ENCODE measurements around the gene SLC17A9. TPM values are rescaled to one million over a fixed set of nuclear protein-coding genes. Genes with fewer than 3 reads are reported as not detected.

Gene SLC17A9, protein sequence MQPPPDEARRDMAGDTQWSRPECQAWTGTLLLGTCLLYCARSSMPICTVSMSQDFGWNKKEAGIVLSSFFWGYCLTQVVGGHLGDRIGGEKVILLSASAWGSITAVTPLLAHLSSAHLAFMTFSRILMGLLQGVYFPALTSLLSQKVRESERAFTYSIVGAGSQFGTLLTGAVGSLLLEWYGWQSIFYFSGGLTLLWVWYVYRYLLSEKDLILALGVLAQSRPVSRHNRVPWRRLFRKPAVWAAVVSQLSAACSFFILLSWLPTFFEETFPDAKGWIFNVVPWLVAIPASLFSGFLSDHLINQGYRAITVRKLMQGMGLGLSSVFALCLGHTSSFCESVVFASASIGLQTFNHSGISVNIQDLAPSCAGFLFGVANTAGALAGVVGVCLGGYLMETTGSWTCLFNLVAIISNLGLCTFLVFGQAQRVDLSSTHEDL
- total RNA-seq, result 2.0 TPM

DNA sequence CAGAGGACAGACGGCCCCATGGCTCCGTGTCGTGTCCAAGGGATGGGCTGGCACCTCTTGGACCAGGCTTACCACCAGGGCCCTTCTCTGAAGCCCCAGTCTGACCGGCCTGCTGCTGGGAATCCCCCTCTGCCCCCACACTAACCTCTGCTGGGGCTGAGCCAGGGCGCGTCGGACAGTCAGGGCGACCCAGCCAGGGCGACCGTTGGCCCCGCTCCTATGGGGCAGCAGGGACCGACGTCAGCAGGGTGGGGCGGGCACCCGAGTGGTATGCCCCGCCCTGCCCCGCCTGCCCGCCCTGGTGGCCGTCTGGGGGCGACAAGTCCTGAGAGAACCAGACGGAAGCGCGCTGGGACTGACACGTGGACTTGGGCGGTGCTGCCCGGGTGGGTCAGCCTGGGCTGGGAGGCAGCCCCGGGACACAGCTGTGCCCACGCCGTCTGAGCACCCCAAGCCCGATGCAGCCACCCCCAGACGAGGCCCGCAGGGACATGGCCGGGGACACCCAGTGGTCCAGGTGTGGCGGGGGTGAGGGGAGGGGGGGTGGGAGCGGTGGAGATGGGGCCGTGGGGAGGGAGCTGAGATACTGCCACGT is at the start of gene SLC17A9:
TSS of gene SLC17A9 (plus strand) at position 337 of the 595 bp plus-strand sequence. CDS start at position 459, 122 bp downstream.
- Histone ChIP-seq H3K4me1 (ENCODE audit: insufficient read depth, low read length) (peaks cover 37% of the 10 kb centered on the region), H3K27me3 (ENCODE audit: insufficient read depth, low read length) (no peaks in the 10 kb centered on the region), H3K9me3 (ENCODE audit: low read depth, low read length) (no peaks in the 10 kb centered on the region), H3K4me3 (ENCODE audit: low read length) (peak within 1 kb of the TSS; percentile 19)

DNA sequence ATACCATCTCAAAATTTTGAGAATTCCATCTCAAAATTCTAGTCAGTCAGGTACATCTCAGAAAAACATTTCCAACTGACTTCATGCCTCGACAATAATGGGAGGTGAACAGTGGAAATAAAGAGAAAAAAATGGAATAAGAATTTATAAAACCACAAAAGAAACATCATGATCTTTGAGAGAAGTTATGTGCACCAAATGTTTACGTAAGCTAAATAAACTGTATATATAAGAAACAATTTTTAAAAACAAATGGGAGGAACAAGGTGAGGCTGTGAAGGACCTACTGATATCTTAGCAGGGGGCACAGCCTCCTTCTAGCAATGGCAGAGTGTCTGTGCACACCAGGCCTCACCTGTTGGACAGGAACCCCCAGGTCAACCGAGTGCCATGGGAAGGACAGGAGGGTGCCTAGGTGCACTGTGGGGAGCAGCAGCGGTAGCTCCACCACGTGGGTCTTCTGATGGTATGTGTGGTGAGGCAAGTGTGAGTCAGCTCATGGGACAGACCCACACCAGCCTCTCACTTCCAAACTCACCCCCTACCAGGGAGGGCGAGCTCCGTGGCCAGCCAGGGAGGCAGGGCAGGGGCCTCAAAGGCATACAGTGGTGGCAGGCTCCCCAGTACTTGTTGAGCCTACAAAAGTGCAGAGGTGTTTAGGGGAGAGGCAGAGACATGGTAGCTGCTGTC is 49.4 kb upstream of the SLC17A9 start:
- H3K9me3 ChIP-seq (ENCODE audit: low read depth, low read length), result no peaks in the 10 kb centered on the region
- H3K27me3 ChIP-seq (ENCODE audit: insufficient read depth, low read length), result no peaks in the 10 kb centered on the region
- H3K4me1 ChIP-seq (ENCODE audit: insufficient read depth, low read length), result peaks cover 17% of the 10 kb centered on the region
- no peak overlapping the region for H3K4me3 ChIP-seq (ENCODE audit: low read length)

DNA sequence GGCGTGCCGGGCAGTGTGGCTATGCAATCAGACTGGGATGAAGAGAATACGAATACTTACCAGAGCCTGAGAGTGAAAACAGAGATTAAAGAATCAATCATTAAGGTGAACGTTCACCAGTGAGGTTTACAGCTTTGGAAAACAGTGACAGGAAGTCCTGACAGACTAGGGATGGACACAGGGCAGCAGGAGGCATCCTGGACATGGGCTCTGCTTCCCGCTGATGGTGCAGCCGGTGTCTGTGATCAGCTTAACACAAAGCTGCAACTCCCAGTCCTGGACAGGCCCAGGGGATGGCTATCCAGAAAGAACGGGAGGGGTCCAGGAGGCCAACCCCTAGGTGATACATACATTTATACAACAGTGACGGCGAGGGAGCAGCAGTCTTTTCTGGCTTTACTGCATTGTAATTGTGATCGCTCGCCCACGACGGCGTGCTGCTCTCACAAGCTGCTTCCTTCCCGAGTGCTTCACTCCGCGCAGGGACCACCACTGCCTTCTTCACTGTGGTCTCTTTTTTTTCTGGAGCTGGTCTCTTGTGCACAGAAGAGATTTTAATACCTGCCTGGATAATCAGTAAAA is 46.9 kb upstream of the SLC17A9 start:
- Histone ChIP-seq H3K9me3 (ENCODE audit: low read depth, low read length) (no peaks in the 10 kb centered on the region), H3K27me3 (ENCODE audit: insufficient read depth, low read length) (no peaks in the 10 kb centered on the region), H3K4me3 (ENCODE audit: low read length) (no peak overlapping the region), H3K4me1 (ENCODE audit: insufficient read depth, low read length) (no peaks in the 10 kb centered on the region)

DNA sequence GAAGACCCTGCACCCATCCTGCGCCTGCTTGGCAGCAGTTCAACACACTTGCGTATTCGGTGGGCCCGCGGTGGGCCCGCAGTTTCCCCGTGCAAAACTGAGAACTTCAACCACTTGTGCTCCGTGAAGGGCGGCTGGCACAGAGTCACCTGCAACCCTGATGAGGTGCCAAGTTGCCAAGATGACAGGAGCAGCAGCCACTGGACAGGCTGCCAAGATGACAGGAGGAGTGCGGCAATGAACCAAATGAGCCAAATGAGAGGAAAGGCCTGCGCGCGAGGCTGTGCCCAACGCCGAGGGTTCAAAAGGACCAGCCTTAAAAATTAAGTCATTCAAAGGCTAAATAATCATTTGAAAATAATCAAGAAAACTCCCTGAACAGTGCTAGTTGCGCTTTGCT is 46.3 kb upstream of the SLC17A9 start:
- H3K4me3 ChIP-seq (ENCODE audit: low read length), result no peak overlapping the region

DNA sequence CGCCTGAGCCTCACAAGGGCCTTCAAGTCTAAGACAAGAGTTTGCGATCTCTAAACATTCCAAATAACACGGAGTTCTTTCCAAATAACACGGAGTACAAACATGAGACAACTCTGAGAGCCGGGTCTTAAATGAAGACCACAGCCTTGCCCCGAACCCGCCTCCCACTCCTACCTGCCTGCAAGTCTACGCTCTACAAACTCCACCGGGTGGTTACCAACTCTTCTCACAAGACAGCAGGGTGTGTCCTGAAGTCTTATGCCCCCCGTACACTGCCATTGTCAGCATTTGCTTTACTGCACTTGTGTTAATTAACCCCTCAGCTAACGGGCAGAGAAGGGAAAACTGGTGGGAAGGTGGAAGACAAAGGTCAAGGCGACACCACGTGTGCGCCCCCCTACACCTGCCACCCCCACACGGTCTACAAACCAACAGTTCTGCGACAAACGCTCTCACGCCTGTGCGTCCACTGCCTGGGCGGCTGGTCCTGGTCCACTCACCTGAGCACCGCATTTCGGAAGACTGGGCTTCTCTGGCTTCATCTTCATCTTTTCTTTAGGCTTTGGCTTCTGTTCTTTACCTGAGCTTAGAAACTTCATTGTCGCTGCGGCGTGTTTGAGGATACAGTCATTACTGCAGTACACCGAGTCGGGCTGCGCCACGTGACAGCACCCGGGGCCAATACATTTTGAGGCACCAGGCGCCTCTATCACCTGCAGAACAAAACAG is 45.7 kb upstream of the SLC17A9 start:
- no peaks in the 10 kb centered on the region for H3K27me3 ChIP-seq (ENCODE audit: insufficient read depth, low read length)
- no peaks in the 10 kb centered on the region for H3K4me1 ChIP-seq (ENCODE audit: insufficient read depth, low read length)
- no peak overlapping the region for H3K4me3 ChIP-seq (ENCODE audit: low read length)
- no peaks in the 10 kb centered on the region for H3K9me3 ChIP-seq (ENCODE audit: low read depth, low read length)

More for the DNA sequence above, 46.3 kb upstream of the SLC17A9 start:
- H3K27me3 ChIP-seq (ENCODE audit: insufficient read depth, low read length), result no peaks in the 10 kb centered on the region
- H3K9me3 ChIP-seq (ENCODE audit: low read depth, low read length), result no peaks in the 10 kb centered on the region
- no peaks in the 10 kb centered on the region for H3K4me1 ChIP-seq (ENCODE audit: insufficient read depth, low read length)

DNA sequence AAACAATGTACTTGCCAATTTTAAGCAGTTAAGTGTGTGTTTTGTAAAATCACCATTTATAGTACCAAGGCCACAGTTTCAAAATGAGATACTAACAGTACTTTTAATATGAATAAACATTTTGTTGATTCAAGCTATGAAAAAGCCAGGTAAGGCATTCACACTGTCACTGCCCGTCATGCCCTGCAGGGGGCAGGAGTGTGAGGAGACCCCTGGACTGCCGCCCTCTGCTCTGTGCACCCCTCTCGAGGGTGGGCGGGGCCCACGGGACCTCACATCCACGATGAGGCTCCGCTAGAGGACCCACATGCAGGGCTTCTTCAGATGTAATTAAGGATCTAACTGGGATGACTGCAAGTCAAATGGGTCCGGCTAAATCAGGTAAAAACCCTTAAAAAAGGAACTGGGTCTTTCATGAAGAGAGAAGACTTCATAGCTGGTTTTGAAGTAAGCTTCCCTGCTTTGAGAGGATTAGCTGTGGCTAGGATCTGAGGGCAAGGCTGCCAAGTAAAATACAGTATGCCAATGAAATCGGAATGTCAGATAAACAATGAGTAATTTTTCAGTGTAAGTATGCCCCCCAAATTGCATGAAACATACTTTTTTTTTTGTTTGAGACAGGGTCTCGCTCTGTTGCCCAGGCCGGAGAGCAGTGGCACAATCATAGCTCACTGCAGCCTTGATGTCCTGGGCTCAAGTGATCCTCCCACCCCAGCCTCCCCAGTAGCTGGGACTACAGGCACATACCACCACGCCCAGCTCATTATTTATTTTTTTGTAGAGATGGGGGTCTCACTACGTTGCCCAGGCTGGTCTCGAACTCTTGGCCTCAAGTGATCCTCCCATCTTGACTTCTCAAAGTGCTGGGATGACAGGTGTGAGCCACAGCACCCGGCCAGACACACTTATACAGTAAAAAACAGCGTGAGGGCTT is 44.9 kb upstream of the SLC17A9 start:
- Histone ChIP-seq H3K27me3 (ENCODE audit: insufficient read depth, low read length) (no peaks in the 10 kb centered on the region), H3K4me3 (ENCODE audit: low read length) (no peak overlapping the region), H3K4me1 (ENCODE audit: insufficient read depth, low read length) (no peaks in the 10 kb centered on the region), H3K9me3 (ENCODE audit: low read depth, low read length) (no peaks in the 10 kb centered on the region)

DNA sequence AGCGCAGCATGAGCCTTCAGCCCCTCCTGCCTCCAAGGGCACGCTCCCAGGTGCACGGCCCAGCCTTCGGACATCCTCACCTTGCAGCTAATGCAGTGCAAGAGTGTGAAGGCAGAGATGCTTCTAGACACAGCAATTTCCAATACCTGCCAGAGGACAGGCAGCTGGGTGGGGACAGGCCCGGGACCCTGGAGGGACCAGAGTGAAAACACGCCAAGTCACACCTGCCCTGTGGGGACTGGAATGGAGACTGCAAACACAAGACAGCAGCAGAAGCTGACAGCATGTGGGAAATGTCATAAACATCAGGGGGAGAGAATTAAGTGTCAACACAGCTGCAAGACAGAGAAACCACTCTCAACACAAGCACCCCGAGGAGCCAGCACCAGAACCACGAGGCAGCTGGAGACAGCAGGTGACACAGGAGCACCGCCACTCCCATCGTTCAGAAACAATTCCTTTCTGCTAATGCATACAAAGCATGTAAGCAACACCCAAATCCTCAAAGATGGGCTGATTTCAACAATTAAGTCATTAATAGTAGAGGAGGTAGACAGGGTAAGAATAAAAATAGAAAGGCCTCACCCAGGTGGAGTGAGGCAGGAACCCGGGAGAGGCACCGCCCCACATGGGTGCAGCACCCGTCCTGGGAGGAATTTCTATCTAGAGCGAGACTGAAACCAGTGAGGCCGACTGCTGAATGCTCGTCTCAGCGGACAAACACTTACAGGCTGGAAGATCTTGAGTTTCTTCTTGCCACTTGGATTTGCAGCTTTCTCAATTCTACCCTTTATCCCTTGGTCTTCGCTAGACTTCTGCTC is 43.3 kb upstream of the SLC17A9 start:
- Histone ChIP-seq H3K9me3 (ENCODE audit: low read depth, low read length) (no peaks in the 10 kb centered on the region), H3K4me3 (ENCODE audit: low read length) (no peak overlapping the region), H3K27me3 (ENCODE audit: insufficient read depth, low read length) (no peaks in the 10 kb centered on the region), H3K4me1 (ENCODE audit: insufficient read depth, low read length) (peaks cover 6% of the 10 kb centered on the region)

DNA sequence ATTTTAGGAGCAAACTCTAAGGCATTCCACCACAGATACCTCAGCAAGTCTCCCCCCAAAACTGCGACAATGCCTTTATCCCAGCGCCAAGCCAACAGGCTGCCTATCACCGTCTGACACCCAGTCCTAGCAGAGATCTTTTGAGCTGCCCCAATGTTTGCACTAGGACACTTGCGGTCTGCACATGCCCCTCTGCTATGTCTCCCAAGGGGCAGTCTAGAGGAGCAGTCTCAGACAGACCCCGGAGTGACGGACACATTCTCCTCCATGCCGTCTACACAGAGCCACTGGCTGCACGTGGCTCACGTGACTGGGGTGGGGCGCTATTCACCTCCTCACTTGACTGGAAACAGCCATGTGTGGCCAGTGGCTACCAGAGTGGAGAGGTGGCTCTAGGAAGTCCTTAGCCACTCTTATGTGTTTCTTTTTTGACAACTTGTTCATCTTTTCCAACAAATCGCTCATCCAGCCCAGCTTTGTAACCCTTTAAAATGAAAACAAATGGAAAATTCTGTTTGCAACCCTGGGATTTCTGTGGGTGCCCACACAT is 42.2 kb upstream of the SLC17A9 start:
- H3K4me3 ChIP-seq (ENCODE audit: low read length), result no peak overlapping the region
- H3K9me3 ChIP-seq (ENCODE audit: low read depth, low read length), result no peaks in the 10 kb centered on the region
- peaks cover 15% of the 10 kb centered on the region for H3K4me1 ChIP-seq (ENCODE audit: insufficient read depth, low read length)
- H3K27me3 ChIP-seq (ENCODE audit: insufficient read depth, low read length), result no peaks in the 10 kb centered on the region

DNA sequence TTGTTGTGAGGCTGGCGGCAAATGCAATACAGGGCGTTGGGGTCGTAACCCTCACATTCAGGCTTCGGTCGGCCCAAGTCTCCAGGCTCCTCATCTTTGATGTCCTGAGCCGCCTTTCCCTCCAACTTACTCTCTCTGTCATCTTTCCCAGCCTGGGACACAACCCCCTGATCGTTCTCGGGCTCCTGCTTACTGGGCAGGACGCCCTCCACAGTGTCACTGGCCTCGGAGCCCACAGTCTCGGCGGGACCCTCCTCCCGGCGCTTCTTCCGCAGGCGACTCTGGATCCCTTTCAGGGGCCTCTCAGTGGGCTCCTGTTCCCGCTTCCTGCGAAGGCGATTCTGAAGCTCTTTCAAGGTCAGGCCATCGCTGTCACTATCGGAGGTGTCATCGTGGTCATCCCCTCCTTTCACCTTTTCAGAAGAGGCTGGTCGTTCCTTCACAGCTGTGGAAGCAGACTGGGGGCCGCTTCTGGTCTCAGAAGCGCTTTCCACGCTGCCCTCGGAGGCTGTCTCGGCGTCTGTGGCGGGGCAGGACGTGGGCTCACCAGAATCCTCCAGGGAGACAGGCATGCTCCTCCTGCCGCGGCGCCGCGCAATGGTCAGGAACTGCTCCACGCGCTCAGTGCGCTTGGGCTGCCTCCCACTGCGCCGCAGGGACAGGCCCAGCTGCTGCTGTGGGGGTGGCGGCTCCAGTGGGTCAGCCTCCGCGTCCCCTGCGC is 41.6 kb upstream of the SLC17A9 start:
- peaks cover 19% of the 10 kb centered on the region for H3K4me1 ChIP-seq (ENCODE audit: insufficient read depth, low read length)
- H3K27me3 ChIP-seq (ENCODE audit: insufficient read depth, low read length), result no peaks in the 10 kb centered on the region
- no peaks in the 10 kb centered on the region for H3K9me3 ChIP-seq (ENCODE audit: low read depth, low read length)
- no peak overlapping the region for H3K4me3 ChIP-seq (ENCODE audit: low read length)

DNA sequence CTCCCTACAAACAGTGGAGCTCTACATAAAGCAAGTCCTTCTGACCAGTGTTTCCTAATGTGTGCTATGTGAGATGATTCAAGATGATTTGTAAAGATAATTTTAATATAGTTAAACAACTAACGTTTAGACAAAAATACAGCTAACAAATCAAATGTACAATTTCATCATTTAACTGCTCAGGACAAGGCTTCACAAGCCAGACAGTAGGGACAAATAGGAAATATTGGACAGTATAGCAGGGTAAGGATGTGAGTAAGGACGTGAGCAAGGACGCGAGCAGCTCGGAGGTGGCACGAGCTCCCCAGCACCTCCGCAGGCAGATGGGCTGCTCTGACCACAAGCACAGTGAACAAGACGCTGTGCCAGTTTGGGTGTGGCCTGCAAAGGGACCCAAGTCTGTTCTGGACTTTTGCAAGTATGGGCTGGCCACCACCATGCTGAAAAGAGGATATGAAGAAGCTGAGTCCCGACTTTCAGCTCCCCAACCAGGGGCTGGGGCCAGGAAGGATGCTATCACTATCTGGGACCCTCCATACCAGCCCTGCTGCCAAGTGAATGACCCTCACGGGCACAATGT is 40.7 kb upstream of the SLC17A9 start:
- H3K4me3 ChIP-seq (ENCODE audit: low read length), result no peak overlapping the region
- H3K4me1 ChIP-seq (ENCODE audit: insufficient read depth, low read length), result peaks cover 27% of the 10 kb centered on the region
- H3K9me3 ChIP-seq (ENCODE audit: low read depth, low read length), result no peaks in the 10 kb centered on the region
- H3K27me3 ChIP-seq (ENCODE audit: insufficient read depth, low read length), result no peaks in the 10 kb centered on the region

DNA sequence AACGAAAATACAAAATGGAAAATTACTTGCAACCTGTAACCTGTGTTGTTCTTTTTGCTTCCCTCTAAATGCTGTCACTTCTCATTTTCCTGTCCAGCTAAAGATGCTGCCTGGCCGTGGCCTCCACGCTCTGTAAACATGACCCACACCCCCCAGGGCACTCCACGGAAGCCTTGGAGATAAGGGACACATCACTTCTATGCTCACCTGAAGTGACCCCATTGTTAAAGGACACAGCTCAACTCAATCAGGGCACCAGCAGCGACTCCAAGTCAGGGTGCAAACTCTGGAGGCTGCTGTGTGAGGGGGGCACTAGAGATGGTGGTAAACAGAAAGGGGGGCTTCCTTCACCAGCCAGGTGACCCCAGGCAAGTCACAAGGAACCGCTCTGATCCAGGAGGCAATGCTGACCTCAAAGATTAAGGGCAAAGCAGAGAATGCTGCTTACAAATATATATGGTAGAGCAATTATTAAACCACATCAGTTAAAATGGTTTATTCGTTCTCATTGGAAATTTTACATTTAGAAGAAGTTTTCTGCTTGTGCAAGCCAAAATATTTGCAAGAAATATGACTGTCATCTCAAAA is 39.4 kb upstream of the SLC17A9 start:
- Histone ChIP-seq H3K27me3 (ENCODE audit: insufficient read depth, low read length) (no peaks in the 10 kb centered on the region), H3K4me1 (ENCODE audit: insufficient read depth, low read length) (peaks cover 40% of the 10 kb centered on the region), H3K4me3 (ENCODE audit: low read length) (no peak overlapping the region), H3K9me3 (ENCODE audit: low read depth, low read length) (no peaks in the 10 kb centered on the region)

DNA sequence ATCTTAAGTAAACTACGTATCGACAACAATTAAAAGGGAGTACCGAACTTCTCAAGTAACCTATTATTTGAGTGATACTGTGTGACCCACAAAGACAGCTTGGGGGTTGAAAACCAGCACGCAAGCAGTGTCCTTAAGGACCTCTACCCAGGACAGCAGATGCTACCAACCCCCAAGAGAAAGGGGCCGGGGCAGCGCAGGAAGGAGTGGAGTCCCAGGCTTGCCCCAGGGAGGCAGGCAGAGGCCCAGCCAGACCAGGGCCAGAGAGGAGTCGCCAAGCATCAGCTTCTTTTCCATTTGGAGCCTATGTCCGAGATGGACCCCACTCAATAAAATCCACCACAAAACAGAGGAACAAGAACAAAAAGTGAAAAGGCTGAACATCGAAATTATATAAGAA is 38.1 kb upstream of the SLC17A9 start:
- Histone ChIP-seq H3K4me3 (ENCODE audit: low read length) (no peak overlapping the region), H3K4me1 (ENCODE audit: insufficient read depth, low read length) (peaks cover 53% of the 10 kb centered on the region)

More for the DNA sequence above, 38.1 kb upstream of the SLC17A9 start:
- no peaks in the 10 kb centered on the region for H3K9me3 ChIP-seq (ENCODE audit: low read depth, low read length)
- H3K27me3 ChIP-seq (ENCODE audit: insufficient read depth, low read length), result no peaks in the 10 kb centered on the region
